ENCODE data around the gene ATP5MK.
"Not testable (repeated sequence)": the region's sequence is repeated elsewhere in the genome, so short reads cannot be mapped to it uniquely, and the experiment has no call there.

ATP5MK gene

GRCh38 chr10:103396789-103397087, 463 bp upstream of the ATP5MK start:
- Histone ChIP-seq H3K36me3 (ENCODE audit: control insufficient read depth, insufficient read depth, low read length) (peaks cover 68% of the 10 kb centered on the region), H3K4me3 (ENCODE audit: low read depth, low read length) (peak overlapping the region; percentile 87), H3K4me1 (ENCODE audit: control insufficient read depth, insufficient read depth, low read length) (peaks cover 9% of the 10 kb centered on the region), H3K9me3 (ENCODE audit: control insufficient read depth, insufficient read depth, low read depth, low read length) (no peaks in the 10 kb centered on the region), H3K27ac (ENCODE audit: low read depth, low read length) (peak overlapping the region; percentile 18; the same call in 1 of the 2 replicates), H3K9ac (ENCODE audit: low read length) (peak overlapping the region; percentile 93), H3K27me3 (ENCODE audit: control insufficient read depth, insufficient read depth, low read length) (no peaks in the 10 kb centered on the region)

DNA sequence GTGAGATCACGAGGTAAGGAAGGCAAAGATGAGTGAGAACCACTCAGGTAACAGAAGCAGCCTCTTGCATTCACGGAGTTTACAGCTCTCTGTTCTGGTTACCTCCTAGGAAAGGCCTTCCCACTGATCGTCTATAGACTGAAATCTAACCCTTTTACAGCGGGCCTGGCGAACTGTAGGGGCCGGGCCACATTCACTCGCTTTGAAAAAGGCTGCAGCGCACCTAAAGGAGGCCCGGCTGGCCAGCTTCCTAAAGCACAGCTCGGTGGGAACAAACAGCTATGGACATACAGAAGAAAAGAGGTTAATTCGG, 565 bp downstream of the ATP5MK start:
- H3K4me3 ChIP-seq (ENCODE audit: low read depth, low read length) = peak overlapping the region; percentile 87
- H3K4me1 ChIP-seq (ENCODE audit: control insufficient read depth, insufficient read depth, low read length) = peaks cover 9% of the 10 kb centered on the region
- H3K9ac ChIP-seq (ENCODE audit: low read length) = peak overlapping the region; percentile 80
- H3K36me3 ChIP-seq (ENCODE audit: control insufficient read depth, insufficient read depth, low read length) = peaks cover 67% of the 10 kb centered on the region
- H3K27me3 ChIP-seq (ENCODE audit: control insufficient read depth, insufficient read depth, low read length) = no peaks in the 10 kb centered on the region
- no peaks in the 10 kb centered on the region for H3K9me3 ChIP-seq (ENCODE audit: control insufficient read depth, insufficient read depth, low read depth, low read length)
- peak overlapping the region; percentile 53; the same call in 1 of the 2 replicates for H3K27ac ChIP-seq (ENCODE audit: low read depth, low read length)

- H3K36me3 ChIP-seq (ENCODE audit: control insufficient read depth, insufficient read depth, low read length) = peaks cover 65% of the 10 kb centered on the region
- peaks cover 9% of the 10 kb centered on the region for H3K4me1 ChIP-seq (ENCODE audit: control insufficient read depth, insufficient read depth, low read length)
- no peaks in the 10 kb centered on the region for H3K9me3 ChIP-seq (ENCODE audit: control insufficient read depth, insufficient read depth, low read depth, low read length)
- H3K4me3 ChIP-seq (ENCODE audit: low read depth, low read length) = no peak overlapping the region
- no peak overlapping the region for H3K9ac ChIP-seq (ENCODE audit: low read length)
- H3K27me3 ChIP-seq (ENCODE audit: control insufficient read depth, insufficient read depth, low read length) = no peaks in the 10 kb centered on the region
- H3K27ac ChIP-seq (ENCODE audit: low read depth, low read length) = no peak overlapping the region
Measured at GRCh38 chr10:103394180-103394579, 2.1 kb downstream of the ATP5MK start.

GRCh38 chr10:103382769-103383168, 13.5 kb downstream of the ATP5MK start:
- Histone ChIP-seq H3K4me3 (ENCODE audit: low read depth, low read length) (no peak overlapping the region), H3K27ac (ENCODE audit: low read depth, low read length) (no peak overlapping the region), H3K4me1 (ENCODE audit: control insufficient read depth, insufficient read depth, low read length) (no peaks in the 10 kb centered on the region), H3K9ac (ENCODE audit: low read length) (no peak overlapping the region), H3K9me3 (ENCODE audit: control insufficient read depth, insufficient read depth, low read depth, low read length) (no peaks in the 10 kb centered on the region), H3K36me3 (ENCODE audit: control insufficient read depth, insufficient read depth, low read length) (peaks cover 44% of the 10 kb centered on the region), H3K27me3 (ENCODE audit: control insufficient read depth, insufficient read depth, low read length) (no peaks in the 10 kb centered on the region)

DNA sequence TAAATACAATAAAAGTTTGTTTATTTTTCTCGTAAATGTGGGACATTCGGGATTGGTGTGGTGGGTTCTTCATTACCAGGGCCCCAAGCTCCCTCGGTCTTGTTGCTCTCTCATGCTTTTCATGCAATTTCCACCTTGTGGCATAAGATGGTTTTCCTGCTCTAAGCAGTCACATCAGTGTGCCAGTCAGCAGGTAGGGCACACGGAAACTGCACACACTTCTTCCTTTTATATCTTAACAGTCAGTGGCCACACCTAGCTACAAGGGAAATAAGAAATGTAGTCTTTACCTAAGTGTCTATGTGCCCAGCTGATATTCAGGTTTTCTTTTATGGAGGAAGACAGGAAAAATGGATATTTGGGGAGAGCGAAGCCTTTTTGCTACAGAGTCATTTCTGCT, 22.0 kb downstream of the ATP5MK start:
- Histone ChIP-seq H3K4me3 (ENCODE audit: low read depth, low read length) (no peak overlapping the region), H3K27me3 (ENCODE audit: control insufficient read depth, insufficient read depth, low read length) (no peaks in the 10 kb centered on the region), H3K9me3 (ENCODE audit: control insufficient read depth, insufficient read depth, low read depth, low read length) (no peaks in the 10 kb centered on the region), H3K9ac (ENCODE audit: low read length) (no peak overlapping the region), H3K36me3 (ENCODE audit: control insufficient read depth, insufficient read depth, low read length) (peaks cover 44% of the 10 kb centered on the region), H3K27ac (ENCODE audit: low read depth, low read length) (no peak overlapping the region), H3K4me1 (ENCODE audit: control insufficient read depth, insufficient read depth, low read length) (no peaks in the 10 kb centered on the region)

DNA sequence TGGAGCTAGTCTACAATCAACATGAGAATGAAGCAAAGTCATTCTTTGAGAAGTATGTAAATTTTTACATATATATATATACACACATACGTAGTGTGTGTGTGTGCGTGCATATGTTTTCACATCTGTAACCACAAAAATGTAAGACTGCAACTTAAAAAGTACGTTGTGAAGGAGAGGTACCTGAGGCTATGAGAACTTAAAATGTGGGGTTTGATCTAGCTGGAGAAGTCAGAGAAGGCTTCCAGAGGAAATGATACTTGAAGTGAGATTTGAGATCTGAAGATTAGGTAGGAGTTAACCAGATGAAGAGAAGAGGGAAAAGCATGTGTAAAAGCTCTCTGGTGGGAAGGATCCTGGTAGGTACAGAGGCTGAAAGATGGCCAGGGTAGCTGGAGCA, 22.7 kb downstream of the ATP5MK start:
- Histone ChIP-seq H3K9ac (ENCODE audit: low read length) (no peak overlapping the region), H3K27ac (ENCODE audit: low read depth, low read length) (no peak overlapping the region), H3K9me3 (ENCODE audit: control insufficient read depth, insufficient read depth, low read depth, low read length) (no peaks in the 10 kb centered on the region), H3K4me3 (ENCODE audit: low read depth, low read length) (no peak overlapping the region), H3K27me3 (ENCODE audit: control insufficient read depth, insufficient read depth, low read length) (no peaks in the 10 kb centered on the region), H3K4me1 (ENCODE audit: control insufficient read depth, insufficient read depth, low read length) (no peaks in the 10 kb centered on the region), H3K36me3 (ENCODE audit: control insufficient read depth, insufficient read depth, low read length) (peaks cover 40% of the 10 kb centered on the region)

DNA sequence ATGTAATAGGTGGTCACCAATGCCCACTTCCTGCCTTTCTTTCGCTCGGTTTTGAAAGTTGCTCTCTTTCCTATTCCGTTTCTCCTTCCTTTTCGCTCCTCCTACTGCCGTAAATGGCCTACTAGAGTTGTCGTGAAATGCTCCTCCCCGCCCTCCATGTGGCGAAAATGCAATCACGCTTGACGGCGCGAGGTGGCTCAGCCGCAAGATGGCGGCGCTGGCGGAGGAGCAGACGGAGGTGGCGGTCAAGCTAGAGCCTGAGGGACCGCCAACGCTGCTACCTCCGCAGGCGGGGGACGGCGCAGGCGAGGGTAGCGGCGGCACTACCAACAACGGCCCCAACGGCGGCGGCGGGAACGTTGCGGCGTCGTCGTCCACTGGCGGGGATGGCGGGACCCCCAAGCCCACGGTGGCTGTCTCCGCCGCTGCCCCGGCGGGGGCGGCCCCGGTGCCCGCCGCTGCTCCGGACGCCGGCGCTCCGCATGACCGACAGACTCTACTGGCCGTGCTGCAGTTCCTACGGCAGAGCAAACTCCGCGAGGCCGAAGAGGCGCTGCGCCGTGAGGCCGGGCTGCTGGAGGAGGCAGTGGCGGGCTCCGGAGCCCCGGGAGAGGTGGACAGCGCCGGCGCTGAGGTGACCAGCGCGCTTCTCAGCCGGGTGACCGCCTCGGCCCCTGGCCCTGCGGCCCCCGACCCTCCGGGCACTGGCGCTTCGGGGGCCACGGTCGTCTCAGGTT, 28.3 kb downstream of the ATP5MK start, which contains the start of gene TAF5:
Gene TAF5 (plus strand): TSS at position 195 of the 737 bp plus-strand sequence. CDS start 14 bp downstream, at position 209.
- peak within 1 kb of the TSS; percentile 78 for H3K9ac ChIP-seq (ENCODE audit: low read length)
- H3K4me3 ChIP-seq (ENCODE audit: low read depth, low read length) = peak within 1 kb of the TSS; percentile 86
- H3K36me3 ChIP-seq (ENCODE audit: control insufficient read depth, insufficient read depth, low read length) = no peaks in the 10 kb centered on the region
- no peak within 1 kb of the TSS for H3K27ac ChIP-seq (ENCODE audit: low read depth, low read length)
- H3K27me3 ChIP-seq (ENCODE audit: control insufficient read depth, insufficient read depth, low read length) = no peaks in the 10 kb centered on the region
- H3K4me1 ChIP-seq (ENCODE audit: control insufficient read depth, insufficient read depth, low read length) = no peaks in the 10 kb centered on the region
- H3K9me3 ChIP-seq (ENCODE audit: control insufficient read depth, insufficient read depth, low read depth, low read length) = no peaks in the 10 kb centered on the region

DNA sequence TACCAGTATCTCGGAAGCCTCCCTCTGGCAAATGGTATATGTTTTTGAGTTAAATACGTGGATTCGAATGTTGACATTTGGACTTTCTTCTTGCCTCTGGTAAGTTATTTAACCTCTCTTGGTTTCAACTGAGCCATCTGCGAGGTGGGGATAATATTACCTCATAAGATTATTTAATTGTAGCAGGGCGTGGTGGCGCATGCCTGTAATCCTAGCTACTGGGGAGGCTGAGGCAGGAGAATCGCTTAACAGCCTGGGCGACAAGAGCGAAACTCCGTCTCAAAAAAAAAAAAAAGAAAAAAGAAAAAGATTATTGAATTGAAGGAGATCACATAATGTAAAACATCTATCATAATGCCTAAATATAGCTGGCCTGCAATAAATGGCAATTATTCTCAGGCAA, 28.9 kb downstream of the ATP5MK start:
- H3K36me3 ChIP-seq (ENCODE audit: control insufficient read depth, insufficient read depth, low read length) = no peaks in the 10 kb centered on the region
- H3K9me3 ChIP-seq (ENCODE audit: control insufficient read depth, insufficient read depth, low read depth, low read length) = no peaks in the 10 kb centered on the region
- H3K4me1 ChIP-seq (ENCODE audit: control insufficient read depth, insufficient read depth, low read length) = no peaks in the 10 kb centered on the region
- H3K27me3 ChIP-seq (ENCODE audit: control insufficient read depth, insufficient read depth, low read length) = no peaks in the 10 kb centered on the region
- no peak overlapping the region for H3K9ac ChIP-seq (ENCODE audit: low read length)
- H3K27ac ChIP-seq (ENCODE audit: low read depth, low read length) = no peak overlapping the region
- peak overlapping the region; percentile 86 for H3K4me3 ChIP-seq (ENCODE audit: low read depth, low read length)

- H3K36me3 ChIP-seq (ENCODE audit: control insufficient read depth, insufficient read depth, low read length); H3K27me3 ChIP-seq (ENCODE audit: control insufficient read depth, insufficient read depth, low read length); H3K9me3 ChIP-seq (ENCODE audit: control insufficient read depth, insufficient read depth, low read depth, low read length); H3K9ac ChIP-seq (ENCODE audit: low read length); H3K27ac ChIP-seq (ENCODE audit: low read depth, low read length); H3K4me1 ChIP-seq (ENCODE audit: control insufficient read depth, insufficient read depth, low read length); H3K4me3 ChIP-seq (ENCODE audit: low read depth, low read length): not testable (repeated sequence)
Measured at GRCh38 chr10:103360791-103361190, 35.5 kb downstream of the ATP5MK start.

GRCh38 chr10:103359493-103359892, 36.8 kb downstream of the ATP5MK start:
- not testable (repeated sequence) for H3K4me3 ChIP-seq (ENCODE audit: low read depth, low read length); H3K9ac ChIP-seq (ENCODE audit: low read length); H3K36me3 ChIP-seq (ENCODE audit: control insufficient read depth, insufficient read depth, low read length); H3K27me3 ChIP-seq (ENCODE audit: control insufficient read depth, insufficient read depth, low read length); H3K4me1 ChIP-seq (ENCODE audit: control insufficient read depth, insufficient read depth, low read length); H3K27ac ChIP-seq (ENCODE audit: low read depth, low read length); H3K9me3 ChIP-seq (ENCODE audit: control insufficient read depth, insufficient read depth, low read depth, low read length)

- Histone ChIP-seq H3K27me3 (ENCODE audit: control insufficient read depth, insufficient read depth, low read length) (no peaks in the 10 kb centered on the region), H3K4me1 (ENCODE audit: control insufficient read depth, insufficient read depth, low read length) (peaks cover 8% of the 10 kb centered on the region; the same call in 1 of the 2 replicates), H3K4me3 (ENCODE audit: low read depth, low read length) (no peak overlapping the region), H3K9ac (ENCODE audit: low read length) (no peak overlapping the region), H3K27ac (ENCODE audit: low read depth, low read length) (no peak overlapping the region), H3K9me3 (ENCODE audit: control insufficient read depth, insufficient read depth, low read depth, low read length) (no peaks in the 10 kb centered on the region), H3K36me3 (ENCODE audit: control insufficient read depth, insufficient read depth, low read length) (no peaks in the 10 kb centered on the region)
Measured at GRCh38 chr10:103355906-103356599, 40.2 kb downstream of the ATP5MK start.
